WTC11 (cell line): ENCODE data around the gene KCNJ6.

Experiments
- CTCF ChIP-seq: fragments of 200-600 bp; IDR thresholded peaks from 2 replicates; pipeline ENCODE4 v1.8.0; 2022; ENCODE audit warnings: antibody characterized with exemption
- E2F4 ChIP-seq: sonication (generic); formaldehyde crosslinking; IDR thresholded peaks from 2 replicates; pipeline ENCODE4 v1.8.1; 2022; ENCODE audit warnings: low read depth, mild to moderate bottlenecking, moderate library complexity, missing genetic modification reagents, borderline replicate concordance
- ERG ChIP-seq: fragments of 250-450 bp; sonication (Bioruptor Pico); IDR thresholded peaks from 2 replicates; pipeline ENCODE4 v1.8.0; 2021; ENCODE audit warnings: mild to moderate bottlenecking
- ETV6 ChIP-seq: sonication (generic); formaldehyde crosslinking; IDR thresholded peaks from 2 replicates; pipeline ENCODE4 v1.8.1; 2022; ENCODE audit warnings: mild to moderate bottlenecking, missing genetic modification reagents
- MAX ChIP-seq: sonication (generic); formaldehyde crosslinking; IDR thresholded peaks from 2 replicates; pipeline ENCODE4 v1.8.0; 2022; ENCODE audit warnings: mild to moderate bottlenecking, missing genetic modification reagents
- ZBTB21 ChIP-seq: sonication (generic); formaldehyde crosslinking; IDR thresholded peaks from 2 replicates; pipeline ENCODE4 v1.8.1; 2023; ENCODE audit warnings: mild to moderate bottlenecking, missing genetic modification reagents, borderline replicate concordance
- ZNF416 ChIP-seq: fragments of 250-450 bp; sonication (Bioruptor Pico); IDR thresholded peaks from 2 replicates; pipeline ENCODE4 v1.9.0; 2021; ENCODE audit warnings: mild to moderate bottlenecking, inconsistent platforms

- TF ChIP-seq ZBTB21 (CRISPR knock-in tag) (no peak), CTCF (no peak), MAX (CRISPR knock-in tag) (no peak), ERG (no peak), ZNF416 (CRISPR knock-in tag) (no peak), E2F4 (CRISPR knock-in tag) (no peak), ETV6 (CRISPR knock-in tag) (no peak)
Measured at GRCh38 chr21:37849506-37850102, 66.7 kb downstream of the KCNJ6 start.
